Thoracic aorta (tissue), 2 donors: ENCODE data around the gene USB1. TPM values are rescaled to one million over a fixed set of nuclear protein-coding genes. Genes with fewer than 3 reads are reported as not detected.

Experiments used
- ATAC-seq: fragments of 150-250 bp; one replicate; pipeline ENCODE4 v1.8.0; 2017; ENCODE audit warnings: low read depth; ENCODE audit not compliant: insufficient number of reproducible peaks, low FRiP score
- DNase-seq: peaks from one replicate; pipeline ENCODE4 v3.0.0-alpha.2; 2020; ENCODE audit warnings: low spot score
- H3K27ac ChIP-seq, 2 donors: fragments of 200-600 bp; sonication (generic); 1 replicate in 1 of 2; 2 replicates in 1 of 2; pipeline ENCODE4 v1.5.1; 2016; ENCODE audit warnings: mild to moderate bottlenecking in 2 of 2, moderate library complexity in 2 of 2
- H3K27me3 ChIP-seq: fragments of 200-600 bp; sonication (generic); replicated peaks from 2 replicates; pipeline ENCODE4 v1.6.0; 2016; ENCODE audit warnings: mild to moderate bottlenecking; ENCODE audit not compliant: insufficient read depth
- H3K36me3 ChIP-seq: fragments of 200-600 bp; sonication (generic); one replicate; pipeline ENCODE4 v1.5.1; 2016
- H3K4me1 ChIP-seq, 2 donors: fragments of 200-600 bp; sonication (generic); 1 replicate in 1 of 2; 2 replicates in 1 of 2; pipeline versions ENCODE4 v1.5.1 to v1.6.0; 2016; ENCODE audit warnings: low read depth in 2 of 2, mild to moderate bottlenecking in 1 of 2; ENCODE audit not compliant: control insufficient read depth in 1 of 2
- H3K4me3 ChIP-seq: fragments of 200-600 bp; sonication (generic); 2 replicates; pipeline ENCODE4 v1.5.1; 2016; ENCODE audit warnings: mild to moderate bottlenecking
- H3K9me3 ChIP-seq: fragments of 200-600 bp; sonication (generic); 2 replicates; pipeline ENCODE4 v1.5.1; 2016
- total RNA-seq, 2 donors: library from RNA; depleted of rRNA; stranded (reverse); fragments of >200 nt; gene quantifications; one replicate each; pipeline versions ENCODE4 v1.1.0 to v1.2.3, GENCODE V29; 2016
- TF ChIP-seq, protein P1 (sequence below): fragments of 200-600 bp; sonication (generic); IDR thresholded peaks from one replicate; pipeline ENCODE4 v1.5.1; 2019; ENCODE audit warnings: antibody characterized with exemption

Gene USB1
- total RNA-seq, 2 donors from 2014 or later, result 55.9 to 90.3 TPM

DNA sequence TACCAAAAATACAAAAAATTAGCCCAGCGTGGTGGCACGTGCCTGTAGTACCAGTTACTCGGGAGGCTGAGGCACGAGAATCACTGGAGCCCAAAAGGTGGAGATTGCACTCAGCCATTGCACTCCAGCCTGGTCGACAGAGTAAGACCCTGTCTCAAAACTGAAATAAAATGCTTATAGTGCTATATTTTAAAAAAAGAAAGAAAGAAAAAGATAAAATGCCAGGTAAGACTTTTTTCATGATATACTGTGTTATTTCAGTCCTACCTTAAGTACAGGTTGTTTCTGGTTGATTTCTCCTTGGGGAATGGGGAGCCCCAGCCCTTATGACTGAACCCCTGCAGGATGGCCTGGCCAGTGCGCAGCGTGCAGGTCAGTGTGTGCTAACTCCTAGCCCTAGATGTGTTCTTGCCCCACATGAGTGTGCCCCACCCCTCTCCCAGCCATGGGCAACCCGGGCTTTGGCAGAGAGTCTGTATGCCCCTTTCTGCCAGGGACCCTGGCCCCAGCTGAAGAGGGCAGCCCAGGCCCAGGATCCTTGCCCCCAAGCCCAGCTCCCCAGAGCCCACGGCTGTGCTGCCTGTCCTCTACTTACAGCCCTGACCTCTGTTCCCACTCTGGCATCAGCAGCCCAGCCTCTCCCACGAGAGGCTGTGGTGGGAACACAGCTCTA, 31.6 kb upstream of the USB1 start:
- ATAC-seq, result no peak

DNA sequence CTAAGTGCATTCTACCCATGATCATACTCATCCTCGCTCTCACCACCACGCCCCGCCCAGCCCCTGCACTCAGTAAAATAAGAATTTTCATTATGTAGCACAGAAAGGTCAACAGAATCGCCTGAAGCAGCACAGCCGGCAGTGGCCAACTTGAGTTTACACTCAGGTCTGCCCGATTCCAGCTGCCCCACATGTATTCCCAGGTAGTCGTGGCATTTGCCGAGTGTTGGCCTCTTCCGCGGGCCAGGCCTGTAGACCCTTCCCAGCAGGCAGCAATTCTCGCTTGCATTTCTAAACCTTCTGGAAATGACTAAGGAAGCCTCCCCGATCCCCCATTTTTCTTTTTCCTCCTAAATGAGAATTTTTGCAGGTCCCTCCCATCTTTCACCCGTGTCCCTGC, 30.9 kb upstream of the USB1 start:
- H3K9me3 ChIP-seq, result no peaks in the 10 kb centered on the region
- H3K27me3 ChIP-seq, result no peaks in the 10 kb centered on the region
- no peak overlapping the region for H3K4me3 ChIP-seq
- ATAC-seq, result no peak
- DNase-seq, result no peak
- TF ChIP-seq, protein P1, sequence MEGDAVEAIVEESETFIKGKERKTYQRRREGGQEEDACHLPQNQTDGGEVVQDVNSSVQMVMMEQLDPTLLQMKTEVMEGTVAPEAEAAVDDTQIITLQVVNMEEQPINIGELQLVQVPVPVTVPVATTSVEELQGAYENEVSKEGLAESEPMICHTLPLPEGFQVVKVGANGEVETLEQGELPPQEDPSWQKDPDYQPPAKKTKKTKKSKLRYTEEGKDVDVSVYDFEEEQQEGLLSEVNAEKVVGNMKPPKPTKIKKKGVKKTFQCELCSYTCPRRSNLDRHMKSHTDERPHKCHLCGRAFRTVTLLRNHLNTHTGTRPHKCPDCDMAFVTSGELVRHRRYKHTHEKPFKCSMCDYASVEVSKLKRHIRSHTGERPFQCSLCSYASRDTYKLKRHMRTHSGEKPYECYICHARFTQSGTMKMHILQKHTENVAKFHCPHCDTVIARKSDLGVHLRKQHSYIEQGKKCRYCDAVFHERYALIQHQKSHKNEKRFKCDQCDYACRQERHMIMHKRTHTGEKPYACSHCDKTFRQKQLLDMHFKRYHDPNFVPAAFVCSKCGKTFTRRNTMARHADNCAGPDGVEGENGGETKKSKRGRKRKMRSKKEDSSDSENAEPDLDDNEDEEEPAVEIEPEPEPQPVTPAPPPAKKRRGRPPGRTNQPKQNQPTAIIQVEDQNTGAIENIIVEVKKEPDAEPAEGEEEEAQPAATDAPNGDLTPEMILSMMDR, result no peak
- no peaks in the 10 kb centered on the region for H3K36me3 ChIP-seq
- no peak overlapping the region for H3K27ac ChIP-seq
- peaks cover 0 to 4% of the 10 kb centered on the region in 2 donors for H3K4me1 ChIP-seq

More for the DNA sequence above, 31.6 kb upstream of the USB1 start:
- H3K4me1 ChIP-seq, result peaks cover 0 to 4% of the 10 kb centered on the region in 2 donors
- H3K9me3 ChIP-seq, result no peaks in the 10 kb centered on the region
- no peak overlapping the region for H3K4me3 ChIP-seq
- no peaks in the 10 kb centered on the region for H3K27me3 ChIP-seq
- no peak for DNase-seq
- no peaks in the 10 kb centered on the region for H3K36me3 ChIP-seq
- H3K27ac ChIP-seq, result no peak overlapping the region
- TF ChIP-seq, protein P1, result no peak

DNA sequence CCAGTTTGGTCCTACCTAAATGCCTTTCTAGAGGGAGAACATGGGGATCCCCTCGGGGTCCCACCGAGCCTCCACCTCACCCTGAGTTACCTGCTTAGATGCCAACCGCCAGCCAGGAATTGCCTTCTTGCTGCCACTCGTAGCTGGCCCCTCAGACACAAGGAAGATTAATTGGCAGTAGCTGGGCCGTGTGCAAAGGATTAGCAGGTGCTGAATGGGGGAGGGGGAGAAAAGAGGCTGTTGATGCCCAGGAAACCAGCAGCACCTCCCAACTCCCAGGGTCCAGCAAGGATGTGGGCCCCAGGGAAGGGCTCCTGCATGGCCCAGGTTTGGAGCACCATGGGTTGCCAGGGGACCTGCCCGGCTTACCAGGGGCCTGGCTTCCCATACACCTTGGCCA, 30.2 kb upstream of the USB1 start, which contains the start of gene CNGB1:
CNGB1 (minus strand) TSS at position 159 of the 400 bp plus-strand sequence. CDS start 3,842 bp downstream, outside the sequence.
- TF ChIP-seq, protein P1, result no peak
- DNase-seq, result no peak

DNA sequence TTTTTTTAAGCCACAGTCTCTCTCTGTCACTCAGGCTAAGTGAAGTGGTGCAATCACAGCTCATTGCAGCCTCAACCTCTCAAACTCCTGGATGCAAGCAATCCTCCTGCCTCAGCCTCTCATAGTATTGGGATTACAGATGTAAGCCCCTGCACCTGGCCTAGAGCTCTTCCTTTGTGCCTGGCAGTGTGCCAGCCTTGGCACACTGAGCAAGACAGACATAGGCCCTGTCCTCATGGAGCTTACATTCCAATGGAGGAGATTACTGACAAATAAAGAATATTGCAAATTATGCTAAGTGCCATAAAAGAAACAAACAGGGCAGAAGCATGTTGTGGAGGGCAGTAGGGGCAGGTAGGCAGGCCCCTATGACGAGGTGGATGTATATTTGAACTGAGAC, 29.4 kb upstream of the USB1 start:
- H3K4me1 ChIP-seq, result no peaks in the 10 kb centered on the region
- ATAC-seq, result no peak
- TF ChIP-seq, protein P1, result no peak
- no peak overlapping the region for H3K27ac ChIP-seq
- DNase-seq, result no peak
- no peaks in the 10 kb centered on the region for H3K36me3 ChIP-seq
- no peak overlapping the region for H3K4me3 ChIP-seq
- H3K27me3 ChIP-seq, result no peaks in the 10 kb centered on the region
- H3K9me3 ChIP-seq, result no peaks in the 10 kb centered on the region

More for the DNA sequence above, 30.2 kb upstream of the USB1 start, which contains the start of gene CNGB1:
- Histone ChIP-seq H3K4me3 (no peak within 1 kb of the TSS), H3K27ac (no peak within 1 kb of the TSS), H3K36me3 (no peaks in the 10 kb centered on the region), H3K9me3 (no peaks in the 10 kb centered on the region), H3K27me3 (no peaks in the 10 kb centered on the region), H3K4me1 (peaks cover 0 to 4% of the 10 kb centered on the region in 2 donors)
- no peak for ATAC-seq

DNA sequence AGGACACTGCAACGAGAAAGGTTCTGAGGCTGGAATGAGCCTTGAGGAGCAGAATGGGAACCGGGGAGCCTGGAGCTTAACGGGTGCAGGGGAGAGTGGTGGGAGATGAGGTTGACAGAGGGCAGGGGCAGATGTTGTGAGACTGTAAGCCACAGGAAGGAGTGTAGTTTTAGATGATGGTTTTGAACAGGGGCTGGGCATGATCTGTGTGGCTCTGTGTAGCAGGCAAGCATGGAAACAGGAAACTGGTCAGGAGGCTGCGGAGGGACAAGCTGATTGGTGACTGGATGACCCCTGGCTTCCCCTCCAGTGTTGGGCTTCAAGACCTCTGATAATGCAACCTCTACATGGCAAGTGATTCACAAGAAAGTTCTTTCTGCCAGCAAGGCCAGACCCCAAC, 28.9 kb upstream of the USB1 start:
- no peak for ATAC-seq
- TF ChIP-seq, protein P1, result no peak
- DNase-seq, result no peak
- no peaks in the 10 kb centered on the region for H3K9me3 ChIP-seq
- no peak overlapping the region for H3K4me3 ChIP-seq
- H3K27me3 ChIP-seq, result no peaks in the 10 kb centered on the region
- H3K27ac ChIP-seq, result no peak overlapping the region
- H3K36me3 ChIP-seq, result no peaks in the 10 kb centered on the region
- H3K4me1 ChIP-seq, result no peaks in the 10 kb centered on the region
